B cell (primary cell): ENCODE data around the gene NCS1.

Experiments used
- EZH2 ChIP-seq: IDR thresholded peaks from 2 replicates; pipeline ENCODE4 v1.6.1; 2012; ENCODE audit warnings: borderline replicate concordance, low read depth, mild to moderate bottlenecking, moderate library complexity, low read length; ENCODE audit not compliant: insufficient read depth, poor library complexity, severe bottlenecking
- TF ChIP-seq, protein P1 (sequence below): fragments of 200-600 bp; IDR thresholded peaks from one replicate; pipeline ENCODE4 v1.8.0; 2022; ENCODE audit warnings: antibody characterized with exemption, mild to moderate bottlenecking

- TF ChIP-seq, protein P1, sequence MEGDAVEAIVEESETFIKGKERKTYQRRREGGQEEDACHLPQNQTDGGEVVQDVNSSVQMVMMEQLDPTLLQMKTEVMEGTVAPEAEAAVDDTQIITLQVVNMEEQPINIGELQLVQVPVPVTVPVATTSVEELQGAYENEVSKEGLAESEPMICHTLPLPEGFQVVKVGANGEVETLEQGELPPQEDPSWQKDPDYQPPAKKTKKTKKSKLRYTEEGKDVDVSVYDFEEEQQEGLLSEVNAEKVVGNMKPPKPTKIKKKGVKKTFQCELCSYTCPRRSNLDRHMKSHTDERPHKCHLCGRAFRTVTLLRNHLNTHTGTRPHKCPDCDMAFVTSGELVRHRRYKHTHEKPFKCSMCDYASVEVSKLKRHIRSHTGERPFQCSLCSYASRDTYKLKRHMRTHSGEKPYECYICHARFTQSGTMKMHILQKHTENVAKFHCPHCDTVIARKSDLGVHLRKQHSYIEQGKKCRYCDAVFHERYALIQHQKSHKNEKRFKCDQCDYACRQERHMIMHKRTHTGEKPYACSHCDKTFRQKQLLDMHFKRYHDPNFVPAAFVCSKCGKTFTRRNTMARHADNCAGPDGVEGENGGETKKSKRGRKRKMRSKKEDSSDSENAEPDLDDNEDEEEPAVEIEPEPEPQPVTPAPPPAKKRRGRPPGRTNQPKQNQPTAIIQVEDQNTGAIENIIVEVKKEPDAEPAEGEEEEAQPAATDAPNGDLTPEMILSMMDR = no peak
- TF ChIP-seq EZH2 = no peak
Measured at GRCh38 chr9:130239741-130240241, 67.6 kb downstream of the NCS1 start.
